Prostate gland (tissue), 2 donors: Measurements from ENCODE around the gene SLC25A11. TPM values are rescaled to one million over a fixed set of nuclear protein-coding genes. Genes with fewer than 3 reads are reported as not detected.
"Not testable (repeated sequence)": the region's sequence is repeated elsewhere in the genome, so short reads cannot be mapped to it uniquely, and the experiment has no call there.

Experiments used
- DNase-seq: peaks from one replicate; pipeline ENCODE4 v3.0.0-alpha.2; 2019; ENCODE audit warnings: low spot score
- H3K27ac ChIP-seq, 2 donors: fragments of 200-600 bp; sonication (generic); 2 replicates each; pipeline ENCODE4 v1.5.1; 2017 to 2019
- H3K27me3 ChIP-seq: fragments of 200-600 bp; sonication (generic); replicated peaks from 2 replicates; pipeline ENCODE4 v1.5.1; 2019; ENCODE audit not compliant: insufficient read depth
- H3K36me3 ChIP-seq, 2 donors: fragments of 200-600 bp; sonication (generic); 1 replicate in 1 of 2; 2 replicates in 1 of 2; pipeline versions ENCODE4 v1.5.1 to v1.8.1; 2017 to 2019
- H3K4me1 ChIP-seq: fragments of 200-600 bp; sonication (generic); replicated peaks from 2 replicates; pipeline ENCODE4 v1.5.1; 2019
- H3K4me3 ChIP-seq, 2 donors: fragments of 200-600 bp; sonication (generic); 2 replicates each; pipeline ENCODE4 v1.5.1; 2017 to 2019
- H3K9me3 ChIP-seq: fragments of 200-600 bp; sonication (generic); 2 replicates; pipeline ENCODE4 v1.5.1; 2017
- POLR2A ChIP-seq: fragments of 450-650 bp; IDR thresholded peaks from one replicate; pipeline ENCODE4 v1.6.1; 2016; ENCODE audit warnings: antibody characterized with exemption, mild to moderate bottlenecking
- POLR2AphosphoS5 ChIP-seq: sonication (generic); formaldehyde crosslinking; IDR thresholded peaks from one replicate; pipeline ENCODE4 v1.6.1; 2017; ENCODE audit warnings: antibody characterized with exemption
- WGBS: methylation state at CpG from one replicate; pipeline ENCODE4 v1.1.5; 2018; 5-methylcytosine and 5-hydroxymethylcytosine counted together
- intact Hi-C: fragments of 100-400 bp; cut with DNase I; formaldehyde crosslinking; loops from one replicate; pipeline ENCODE4 v1.14.2; 2022
- total RNA-seq, 2 donors: library from RNA; depleted of rRNA; stranded (reverse); fragments of >200 nt; gene quantifications; one replicate each; pipeline ENCODE4 v1.1.0, GENCODE V29; 2016
- TF ChIP-seq, protein P1 (sequence below), 4 experiments: fragments of 200-600 bp in 2 of 4; fragments of 450-650 bp in 2 of 4; sonication (generic) in 2 of 4; IDR thresholded peaks; 1 replicate in 3 of 4; 2 replicates in 1 of 4; pipeline ENCODE4 v1.5.1; 2016 to 2019; ENCODE audit warnings: antibody characterized with exemption in 4 of 4, mild to moderate bottlenecking in 2 of 4, moderate library complexity in 2 of 4

SLC25A11 gene
- total RNA-seq, 2 donors from 2014 or later, result 40.5 to 68.0 TPM

- H3K9me3 ChIP-seq, result no peaks in the 10 kb centered on the region
- intact Hi-C loops, result no loop called here
- no peaks in the 10 kb centered on the region for H3K27me3 ChIP-seq
- no peak overlapping the region for H3K4me3 ChIP-seq
- DNase-seq, result no peak
- WGBS, result 91% methylated on average over 12 of the region's 12 CpGs
- TF ChIP-seq POLR2A (no peak), POLR2AphosphoS5 (no peak)
- TF ChIP-seq, protein P1, sequence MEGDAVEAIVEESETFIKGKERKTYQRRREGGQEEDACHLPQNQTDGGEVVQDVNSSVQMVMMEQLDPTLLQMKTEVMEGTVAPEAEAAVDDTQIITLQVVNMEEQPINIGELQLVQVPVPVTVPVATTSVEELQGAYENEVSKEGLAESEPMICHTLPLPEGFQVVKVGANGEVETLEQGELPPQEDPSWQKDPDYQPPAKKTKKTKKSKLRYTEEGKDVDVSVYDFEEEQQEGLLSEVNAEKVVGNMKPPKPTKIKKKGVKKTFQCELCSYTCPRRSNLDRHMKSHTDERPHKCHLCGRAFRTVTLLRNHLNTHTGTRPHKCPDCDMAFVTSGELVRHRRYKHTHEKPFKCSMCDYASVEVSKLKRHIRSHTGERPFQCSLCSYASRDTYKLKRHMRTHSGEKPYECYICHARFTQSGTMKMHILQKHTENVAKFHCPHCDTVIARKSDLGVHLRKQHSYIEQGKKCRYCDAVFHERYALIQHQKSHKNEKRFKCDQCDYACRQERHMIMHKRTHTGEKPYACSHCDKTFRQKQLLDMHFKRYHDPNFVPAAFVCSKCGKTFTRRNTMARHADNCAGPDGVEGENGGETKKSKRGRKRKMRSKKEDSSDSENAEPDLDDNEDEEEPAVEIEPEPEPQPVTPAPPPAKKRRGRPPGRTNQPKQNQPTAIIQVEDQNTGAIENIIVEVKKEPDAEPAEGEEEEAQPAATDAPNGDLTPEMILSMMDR (IDR thresholded peaks at IDR 0.05), result no peak
- H3K36me3 ChIP-seq, result peaks cover 0 to 5% of the 10 kb centered on the region in 2 donors
- peaks cover 5% of the 10 kb centered on the region for H3K4me1 ChIP-seq
- H3K27ac ChIP-seq, result no peak overlapping the region
These were observed 7.1 kb downstream of the SLC25A11 start for GRCh38 chr17:4932756-4933155.

DNA sequence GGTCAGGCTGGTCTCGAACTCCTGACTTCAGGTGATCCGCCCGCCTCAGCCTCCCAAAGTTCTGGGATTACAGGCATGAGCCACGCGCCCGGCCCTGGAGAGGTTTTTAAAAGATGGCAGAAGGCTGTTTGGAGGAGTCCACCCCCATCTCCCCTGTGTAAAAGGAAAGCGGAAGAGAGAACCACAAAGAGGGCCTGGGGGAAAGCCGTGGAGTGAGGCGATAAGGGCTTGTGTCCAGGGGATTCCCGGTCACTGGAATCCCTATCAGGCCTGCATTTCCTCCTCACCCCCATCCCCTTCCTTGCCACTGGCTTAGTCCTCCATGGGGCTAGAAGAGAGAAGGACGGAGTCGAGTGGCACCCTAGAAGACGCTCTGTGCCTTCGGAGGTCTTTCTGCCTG, 7.9 kb downstream of the SLC25A11 start, which contains the start of gene GP1BA:
Gene GP1BA (plus strand): TSS at position 315 of the 400 bp plus-strand sequence. CDS start 328 bp downstream, outside the sequence.
- no peaks in the 10 kb centered on the region for H3K27me3 ChIP-seq
- TF ChIP-seq POLR2A (no peak), POLR2AphosphoS5 (no peak)
- TF ChIP-seq, protein P1 (IDR thresholded peaks at IDR 0.05), result no peak
- no peaks in the 10 kb centered on the region for H3K36me3 ChIP-seq
- peaks cover 5% of the 10 kb centered on the region for H3K4me1 ChIP-seq
- H3K4me3 ChIP-seq, result no peak within 1 kb of the TSS
- no peak for DNase-seq
- intact Hi-C loops, result no loop called here
- no peaks in the 10 kb centered on the region for H3K9me3 ChIP-seq
- no peak within 1 kb of the TSS for H3K27ac ChIP-seq
- 85% methylated on average over 14 of the region's 14 CpGs for WGBS

GRCh38 chr17:4928881-4929280, 11.0 kb downstream of the SLC25A11 start:
- Histone ChIP-seq H3K27me3 (no peaks in the 10 kb centered on the region), H3K9me3 (no peaks in the 10 kb centered on the region), H3K27ac (no peak overlapping the region), H3K4me3 (no peak overlapping the region), H3K4me1 (no peaks in the 10 kb centered on the region), H3K36me3 (no peaks in the 10 kb centered on the region)
- no peak for TF ChIP-seq POLR2A
- WGBS, result 94% methylated on average over 18 of the region's 18 CpGs
- intact Hi-C loops, result no loop called here
- no peak for DNase-seq

GRCh38 chr17:4926577-4927335, 13.1 kb downstream of the SLC25A11 start:
- DNase-seq, H3K27ac ChIP-seq, H3K36me3 ChIP-seq, intact Hi-C loops, H3K9me3 ChIP-seq, H3K4me3 ChIP-seq, H3K4me1 ChIP-seq, H3K27me3 ChIP-seq: not testable (repeated sequence)
- 84% methylated on average over 24 of the region's 24 CpGs for WGBS

DNA sequence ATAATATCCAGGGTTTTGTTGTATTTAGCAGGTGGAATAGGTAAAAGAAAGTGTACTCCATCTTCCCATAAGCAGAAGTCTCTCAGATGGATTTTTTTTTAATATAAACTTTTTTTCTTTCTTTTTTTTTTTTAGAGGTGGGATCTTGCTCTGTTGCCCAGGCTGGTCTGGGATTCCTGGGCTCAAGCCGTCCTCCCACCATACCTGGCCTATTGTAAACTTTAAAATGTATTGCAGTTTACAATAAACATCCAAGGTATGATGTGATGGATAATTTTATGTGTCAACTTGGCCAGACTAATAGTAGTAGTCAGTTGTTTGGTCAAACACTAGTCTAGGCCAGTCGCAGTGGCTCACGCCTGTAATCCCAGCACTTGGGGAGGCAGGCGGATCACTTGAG, 18.5 kb downstream of the SLC25A11 start:
- no peaks in the 10 kb centered on the region for H3K9me3 ChIP-seq
- WGBS, result 87% methylated on average over 4 of the region's 4 CpGs
- no peaks in the 10 kb centered on the region for H3K27me3 ChIP-seq
- no peaks in the 10 kb centered on the region for H3K4me1 ChIP-seq
- TF ChIP-seq POLR2AphosphoS5 (no peak), POLR2A (no peak)
- TF ChIP-seq, protein P1 (IDR thresholded peaks at IDR 0.05), result no peak
- H3K4me3 ChIP-seq, result no peak overlapping the region
- H3K27ac ChIP-seq, result no peak overlapping the region
- intact Hi-C loops, result no loop called here
- DNase-seq, result no peak
- H3K36me3 ChIP-seq, result no peaks in the 10 kb centered on the region
